Ovary (tissue), 9 donors: ENCODE measurements around the gene PHKB. TPM values are rescaled to one million over a fixed set of nuclear protein-coding genes. Genes with fewer than 3 reads are reported as not detected.
"Not testable (repeated sequence)": the region's sequence is repeated elsewhere in the genome, so short reads cannot be mapped to it uniquely, and the experiment has no call there.

Source experiments
- DNase-seq, 5 donors: peaks; one replicate each; pipeline ENCODE4 v3.0.0-alpha.2; 2019 to 2020
- H3K27ac ChIP-seq, 2 donors: fragments of 200-600 bp; one replicate each; pipeline versions ENCODE4 v1.5.1 to v1.8.0; 2019 to 2022
- H3K27me3 ChIP-seq: fragments of 200-600 bp; one replicate; pipeline ENCODE4 v1.8.0; 2022
- H3K36me3 ChIP-seq: fragments of 200-600 bp; sonication (generic); one replicate; pipeline ENCODE4 v1.5.1; 2019
- H3K4me1 ChIP-seq: one replicate; pipeline ENCODE4 v1.8.1; 2013; ENCODE audit warnings: mild to moderate bottlenecking, moderate library complexity; ENCODE audit not compliant: insufficient read depth
- H3K4me3 ChIP-seq: fragments of 200-600 bp; sonication (generic); one replicate; pipeline ENCODE4 v1.5.1; 2017
- H3K9me3 ChIP-seq, 2 donors: fragments of 200-600 bp in 1 of 2; sonication (generic) in 1 of 2; one replicate each; pipeline versions ENCODE4 v1.5.1 to v1.8.1; 2013 to 2019; ENCODE audit warnings: mild to moderate bottlenecking in 1 of 2, moderate library complexity in 1 of 2
- CTCF ChIP-seq, 3 donors: fragments of 450-650 bp in 2 of 3; fragments of 200-600 bp in 1 of 3; IDR thresholded peaks; one replicate each; pipeline versions ENCODE4 v1.5.1 to v1.8.0; 2016 to 2022; ENCODE audit warnings: antibody characterized with exemption in 3 of 3, mild to moderate bottlenecking in 1 of 3
- EP300 ChIP-seq: sonication (generic); formaldehyde crosslinking; IDR thresholded peaks from one replicate; pipeline ENCODE4 v1.6.1; 2017; ENCODE audit warnings: antibody characterized with exemption
- POLR2A ChIP-seq: fragments of 450-650 bp; IDR thresholded peaks from one replicate; pipeline ENCODE4 v1.6.1; 2017; ENCODE audit warnings: antibody characterized with exemption, mild to moderate bottlenecking, moderate library complexity
- WGBS, 3 donors: extraction: QIAGEN DNeasy Blood & Tissue Kit in 1 of 3; methylation state at CpG; one replicate each; pipeline versions ENCODE4 v1.1.5 to v1.1.7; 2013 to 2017; 5-methylcytosine and 5-hydroxymethylcytosine counted together
- intact Hi-C, 4 donors: fragments of 100-400 bp; cut with DNase I; formaldehyde crosslinking; loops; one replicate each; pipeline versions ENCODE4 v1.11.0 to v1.15.1; 2022 to 2023
- polyA plus RNA-seq, 2 donors: library from polyadenylated mRNA; stranded (reverse); fragments of 200-250 nt in 1 of 2; fragments of 350-450 nt in 1 of 2; fragmentation: Illumina TruSeq in 1 of 2; extraction: RNeasy Lipid Tissue Mini Kit (QIAGEN cat#74804) in 1 of 2; gene quantifications; one replicate each; pipeline ENCODE4 v1.2.3, GENCODE V29; 2013 to 2014
- total RNA-seq, 7 donors: library from RNA; depleted of rRNA in 2 of 7; stranded (reverse); fragments of >200 nt in 2 of 7; fragmentation: NEBNext Ultra II Directional in 3 of 7; extraction: Animal tissue kit (Norgen Biotek cat#: 25700) in 3 of 7; gene quantifications; one replicate each; pipeline versions ENCODE4 v1.1.0 to v1.2.4, GENCODE V29; 2016 to 2023
- donor health status: DM: no; HTN: no; CAD: no; lungs with moderate emphysema.
- donor health status: DM: no; HTN: no; CAD: no.
- donor health status: Bipolar disorder and iron deficiency.
- donor health status: DM: yes; HTN: yes; CAD: no.
- donor health status: DM: no; HTN: no; CAD: no.
- donor health status: DM: yes; HTN: yes; CAD: no.

The PHKB gene
- total and polyA plus RNA-seq, 9 donors, result 16.5 to 86.6 (median 59.4) TPM

- H3K36me3 ChIP-seq, result no peaks in the 10 kb centered on the region
- no peaks in the 10 kb centered on the region for H3K27me3 ChIP-seq
- no peaks in the 10 kb centered on the region for H3K4me1 ChIP-seq
- no peak overlapping the region for H3K27ac ChIP-seq
- no peak for DNase-seq
- TF ChIP-seq POLR2A, result no peak
- TF ChIP-seq EP300, result no peak
- no peak for TF ChIP-seq CTCF (IDR thresholded peaks at IDR 0.05)
- H3K4me3 ChIP-seq, result no peak overlapping the region
- WGBS, 3 donors, result 77 to 88% (median 79%) methylated on average over 1 of the region's 1 CpG
- H3K9me3 ChIP-seq, result no peaks in the 10 kb centered on the region
- intact Hi-C loops, result no loop called here
These were observed 77.3 kb downstream of the PHKB start for GRCh38 chr16:47538472-47538871.

- H3K4me3 ChIP-seq, H3K9me3 ChIP-seq, intact Hi-C loops, DNase-seq, H3K27me3 ChIP-seq, H3K36me3 ChIP-seq, H3K27ac ChIP-seq, H3K4me1 ChIP-seq: not testable (repeated sequence)
- 91 to 94% (median 91%) methylated on average over 13 of the region's 13 CpGs for WGBS, 3 donors
These were observed 78.9 kb downstream of the PHKB start for GRCh38 chr16:47539707-47540670.

GRCh38 chr16:47541135-47541534 is 80.0 kb downstream of the PHKB start:
- H3K27me3 ChIP-seq, DNase-seq, H3K27ac ChIP-seq, H3K4me3 ChIP-seq, H3K36me3 ChIP-seq, H3K9me3 ChIP-seq, intact Hi-C loops, H3K4me1 ChIP-seq: not testable (repeated sequence)
- 95 to 98% (median 97%) methylated on average over 3 of the region's 3 CpGs for WGBS, 3 donors

- intact Hi-C loops, H3K27ac ChIP-seq, H3K9me3 ChIP-seq, H3K36me3 ChIP-seq, H3K4me3 ChIP-seq, H3K4me1 ChIP-seq, DNase-seq, H3K27me3 ChIP-seq: not testable (repeated sequence)
- WGBS, 3 donors, result 95 to 98% (median 97%) methylated on average over 6 of the region's 6 CpGs
These were observed 83.1 kb downstream of the PHKB start for GRCh38 chr16:47544255-47544654.

- H3K27ac ChIP-seq, DNase-seq, H3K4me3 ChIP-seq, H3K36me3 ChIP-seq, H3K27me3 ChIP-seq, H3K4me1 ChIP-seq, intact Hi-C loops: not testable (repeated sequence)
- 97 to 99% (median 99%) methylated on average over 3 of the region's 3 CpGs for WGBS, 3 donors
- H3K9me3 ChIP-seq, result peaks cover 0 to 13% of the 10 kb centered on the region in 2 donors
These were observed 90.1 kb downstream of the PHKB start for GRCh38 chr16:47551185-47551584.

- H3K4me3 ChIP-seq, H3K27ac ChIP-seq, H3K9me3 ChIP-seq, H3K4me1 ChIP-seq, DNase-seq, H3K36me3 ChIP-seq, intact Hi-C loops, H3K27me3 ChIP-seq: not testable (repeated sequence)
- 95 to 98% (median 97%) methylated on average over 3 of the region's 3 CpGs for WGBS, 3 donors
These were observed 90.6 kb downstream of the PHKB start for GRCh38 chr16:47551767-47552166.

GRCh38 chr16:47553853-47554564 is 92.9 kb downstream of the PHKB start:
- 96 to 98% (median 97%) methylated on average over 11 of the region's 11 CpGs for WGBS, 3 donors
- Histone ChIP-seq H3K4me3 (no peak overlapping the region), H3K9me3 (peaks cover 0 to 5% of the 10 kb centered on the region in 2 donors), H3K4me1 (no peaks in the 10 kb centered on the region), H3K27me3 (no peaks in the 10 kb centered on the region), H3K27ac (no peak overlapping the region), H3K36me3 (peaks cover 2% of the 10 kb centered on the region)
- intact Hi-C loops, result no loop called here
- no peak for TF ChIP-seq EP300
- no peak for TF ChIP-seq POLR2A
- TF ChIP-seq CTCF (IDR thresholded peaks at IDR 0.05), result no peak
- no peak for DNase-seq

GRCh38 chr16:47554587-47554986 is 93.5 kb downstream of the PHKB start:
- DNase-seq, H3K27ac ChIP-seq, H3K36me3 ChIP-seq, intact Hi-C loops, H3K9me3 ChIP-seq, H3K27me3 ChIP-seq, H3K4me3 ChIP-seq, H3K4me1 ChIP-seq: not testable (repeated sequence)
- WGBS, 3 donors, result 93 to 99% (median 98%) methylated on average over 8 of the region's 8 CpGs
